ENCODE results near the gene MBD5.

GRCh38 chr2:148484066-148484465 is 463.2 kb downstream of the MBD5 start:
- TF ChIP-seq POLR2A (IDR thresholded peaks at IDR 0.05) (no peak), CTCF (IDR thresholded peaks at IDR 0.05) (no peak)
